ENCODE data around the gene ADAMTSL1.

DNA sequence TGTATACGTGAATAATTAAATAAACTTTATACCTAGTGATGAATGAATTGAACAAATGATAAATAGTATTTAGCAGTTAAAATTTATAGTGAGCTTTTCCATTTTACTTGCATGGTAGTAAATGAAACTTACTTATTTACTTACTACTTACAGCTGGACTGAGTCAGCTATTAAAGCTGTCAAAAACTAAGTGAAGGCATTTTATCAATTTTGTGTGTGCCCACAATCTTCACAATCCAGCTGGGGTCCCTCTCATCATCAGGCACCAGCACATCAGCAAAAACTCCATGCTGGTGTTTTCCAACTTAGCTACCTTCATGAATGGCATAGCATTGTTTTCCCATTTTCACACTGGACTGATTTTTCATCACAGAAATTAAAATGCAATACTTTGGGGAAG, 478.0 kb downstream of the ADAMTSL1 start:
- TF ChIP-seq, protein P1, sequence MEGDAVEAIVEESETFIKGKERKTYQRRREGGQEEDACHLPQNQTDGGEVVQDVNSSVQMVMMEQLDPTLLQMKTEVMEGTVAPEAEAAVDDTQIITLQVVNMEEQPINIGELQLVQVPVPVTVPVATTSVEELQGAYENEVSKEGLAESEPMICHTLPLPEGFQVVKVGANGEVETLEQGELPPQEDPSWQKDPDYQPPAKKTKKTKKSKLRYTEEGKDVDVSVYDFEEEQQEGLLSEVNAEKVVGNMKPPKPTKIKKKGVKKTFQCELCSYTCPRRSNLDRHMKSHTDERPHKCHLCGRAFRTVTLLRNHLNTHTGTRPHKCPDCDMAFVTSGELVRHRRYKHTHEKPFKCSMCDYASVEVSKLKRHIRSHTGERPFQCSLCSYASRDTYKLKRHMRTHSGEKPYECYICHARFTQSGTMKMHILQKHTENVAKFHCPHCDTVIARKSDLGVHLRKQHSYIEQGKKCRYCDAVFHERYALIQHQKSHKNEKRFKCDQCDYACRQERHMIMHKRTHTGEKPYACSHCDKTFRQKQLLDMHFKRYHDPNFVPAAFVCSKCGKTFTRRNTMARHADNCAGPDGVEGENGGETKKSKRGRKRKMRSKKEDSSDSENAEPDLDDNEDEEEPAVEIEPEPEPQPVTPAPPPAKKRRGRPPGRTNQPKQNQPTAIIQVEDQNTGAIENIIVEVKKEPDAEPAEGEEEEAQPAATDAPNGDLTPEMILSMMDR (IDR thresholded peaks at IDR 0.05), result no peak
- TF ChIP-seq POLR2A (IDR thresholded peaks at IDR 0.05), result no peak

All from right lobe of liver (tissue), 4 donors.